Panc1 (cell line): ENCODE data around the gene DCXR.

Source experiments
- REST ChIP-seq, 2 experiments: IDR thresholded peaks; 2 replicates each; pipeline ENCODE4 v1.6.1; 2011 to 2012; ENCODE audit warnings: low read depth in 2 of 2, control low read depth in 1 of 2, low read length in 1 of 2, mild to moderate bottlenecking in 1 of 2, moderate library complexity in 1 of 2; ENCODE audit not compliant: insufficient read depth in 1 of 2
- TF ChIP-seq, protein P1 (sequence below): fragments of 450-650 bp; IDR thresholded peaks from 2 replicates; pipeline ENCODE4 v1.5.1; 2017; ENCODE audit warnings: mild to moderate bottlenecking

DNA sequence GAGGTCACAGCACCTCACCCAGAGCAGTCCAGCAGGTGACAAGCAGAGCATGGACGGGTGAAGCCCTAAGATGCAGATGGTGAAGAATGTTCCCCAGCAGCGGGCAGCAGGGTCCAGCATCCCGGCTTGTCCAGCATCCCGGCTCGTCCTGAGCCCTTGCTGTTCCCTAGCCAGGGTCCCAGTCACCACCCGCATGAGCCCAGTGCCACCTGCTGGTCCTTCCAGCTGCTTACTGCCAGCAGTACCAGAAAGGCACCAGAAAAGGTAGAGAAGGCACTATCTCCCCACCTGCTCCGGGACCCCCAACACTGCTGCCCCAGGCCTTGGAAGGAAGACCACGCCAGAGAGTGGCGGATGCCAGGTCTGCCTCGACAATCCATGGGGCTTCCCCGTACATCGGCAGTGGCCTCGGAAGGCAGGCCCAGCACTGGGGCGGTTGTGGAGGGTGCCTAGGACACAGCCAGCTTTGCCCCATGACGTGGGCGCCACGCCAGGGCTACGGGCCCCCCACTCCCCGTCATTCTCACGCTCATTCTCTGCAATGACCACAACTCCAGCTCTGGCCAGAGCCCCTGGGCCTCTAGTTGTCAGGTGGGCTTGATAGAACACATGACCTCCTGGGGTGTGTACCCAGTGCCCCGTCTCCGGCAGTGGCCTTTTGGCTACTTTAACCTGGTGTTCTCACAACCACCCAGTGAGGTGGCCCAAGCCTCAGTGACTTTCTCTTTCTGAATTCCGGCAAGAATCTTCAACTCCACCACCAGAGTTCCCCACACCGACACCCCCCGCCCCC, 16.2 kb downstream of the DCXR start:
- TF ChIP-seq, protein P1, sequence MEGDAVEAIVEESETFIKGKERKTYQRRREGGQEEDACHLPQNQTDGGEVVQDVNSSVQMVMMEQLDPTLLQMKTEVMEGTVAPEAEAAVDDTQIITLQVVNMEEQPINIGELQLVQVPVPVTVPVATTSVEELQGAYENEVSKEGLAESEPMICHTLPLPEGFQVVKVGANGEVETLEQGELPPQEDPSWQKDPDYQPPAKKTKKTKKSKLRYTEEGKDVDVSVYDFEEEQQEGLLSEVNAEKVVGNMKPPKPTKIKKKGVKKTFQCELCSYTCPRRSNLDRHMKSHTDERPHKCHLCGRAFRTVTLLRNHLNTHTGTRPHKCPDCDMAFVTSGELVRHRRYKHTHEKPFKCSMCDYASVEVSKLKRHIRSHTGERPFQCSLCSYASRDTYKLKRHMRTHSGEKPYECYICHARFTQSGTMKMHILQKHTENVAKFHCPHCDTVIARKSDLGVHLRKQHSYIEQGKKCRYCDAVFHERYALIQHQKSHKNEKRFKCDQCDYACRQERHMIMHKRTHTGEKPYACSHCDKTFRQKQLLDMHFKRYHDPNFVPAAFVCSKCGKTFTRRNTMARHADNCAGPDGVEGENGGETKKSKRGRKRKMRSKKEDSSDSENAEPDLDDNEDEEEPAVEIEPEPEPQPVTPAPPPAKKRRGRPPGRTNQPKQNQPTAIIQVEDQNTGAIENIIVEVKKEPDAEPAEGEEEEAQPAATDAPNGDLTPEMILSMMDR: peak; percentile 93
- peak in 1 of 2 experiments; percentile 40; a peak in 1 of 4 replicates for TF ChIP-seq REST (IDR thresholded peaks at IDR 0.05; ENCODE audit: insufficient read depth in 1 of 2, low read depth in 2 of 2, low read length in 1 of 2)
